GM23248 (cell line): ENCODE measurements around the gene WWOX. TPM values are rescaled to one million over a fixed set of nuclear protein-coding genes. Genes with fewer than 3 reads are reported as not detected.

Experiments
- DNase-seq: peaks from one replicate; pipeline ENCODE4 v3.0.0-alpha.2; 2015
- H2AFZ ChIP-seq: fragments of 200-600 bp; sonication (generic); 2 replicates; pipeline ENCODE4 v1.6.1; 2016; ENCODE audit warnings: antibody characterized with exemption
- H3F3A ChIP-seq: fragments of 200-600 bp; sonication (generic); 2 replicates; pipeline ENCODE4 v1.6.1; 2016; ENCODE audit warnings: mild to moderate bottlenecking, antibody characterized with exemption, mixed run types; ENCODE audit not compliant: insufficient read depth
- H3K27ac ChIP-seq: fragments of 200-600 bp; sonication (generic); 2 replicates; pipeline ENCODE4 v1.5.1; 2016; ENCODE audit warnings: mild to moderate bottlenecking
- H3K27me3 ChIP-seq: fragments of 200-600 bp; sonication (generic); replicated peaks from 2 replicates; pipeline ENCODE4 v1.6.1; 2016; ENCODE audit warnings: mild to moderate bottlenecking; ENCODE audit not compliant: insufficient read depth
- H3K36me3 ChIP-seq: fragments of 200-600 bp; sonication (generic); 2 replicates; pipeline ENCODE4 v1.6.1; 2016; ENCODE audit warnings: low read depth, mild to moderate bottlenecking
- H3K4me1 ChIP-seq: fragments of 200-600 bp; sonication (generic); 2 replicates; pipeline ENCODE4 v1.6.1; 2016; ENCODE audit warnings: mild to moderate bottlenecking; ENCODE audit not compliant: insufficient read depth
- H3K4me2 ChIP-seq: fragments of 200-600 bp; sonication (generic); one replicate; pipeline ENCODE4 v1.6.1; 2016; ENCODE audit warnings: mild to moderate bottlenecking; ENCODE audit not compliant: unreplicated experiment
- H3K4me3 ChIP-seq: fragments of 200-600 bp; sonication (generic); 2 replicates; pipeline ENCODE4 v1.5.1; 2016; ENCODE audit warnings: mild to moderate bottlenecking
- H3K79me2 ChIP-seq: fragments of 200-600 bp; sonication (generic); 2 replicates; pipeline ENCODE4 v1.6.1; 2016; ENCODE audit warnings: mild to moderate bottlenecking; ENCODE audit not compliant: insufficient read depth
- H3K9ac ChIP-seq: fragments of 200-600 bp; sonication (generic); 2 replicates; pipeline ENCODE4 v1.6.1; 2016; ENCODE audit warnings: mild to moderate bottlenecking
- H3K9me2 ChIP-seq: fragments of 200-600 bp; sonication (generic); 2 replicates; pipeline ENCODE4 v1.6.1; 2016; ENCODE audit warnings: mixed run types, mild to moderate bottlenecking, moderate library complexity; ENCODE audit not compliant: insufficient read depth
- H3K9me3 ChIP-seq: fragments of 200-600 bp; sonication (generic); one replicate; pipeline ENCODE4 v1.6.1; 2017; ENCODE audit warnings: low read depth
- H4K20me1 ChIP-seq: fragments of 200-600 bp; sonication (generic); 2 replicates; pipeline ENCODE4 v1.6.0; 2016; ENCODE audit not compliant: insufficient read depth
- EZH2 ChIP-seq: fragments of 200-600 bp; sonication (generic); IDR thresholded peaks from 2 replicates; pipeline ENCODE4 v1.6.1; 2018; ENCODE audit warnings: antibody characterized with exemption, mild to moderate bottlenecking; ENCODE audit not compliant: insufficient read depth, poor library complexity, severe bottlenecking
- EZH2phosphoT487 ChIP-seq: fragments of 200-600 bp; sonication (generic); IDR thresholded peaks from 2 replicates; pipeline ENCODE4 v1.6.1; 2018; ENCODE audit warnings: antibody characterized with exemption, moderate library complexity, mild to moderate bottlenecking, low read depth; ENCODE audit not compliant: insufficient read depth
- WGBS, 2 experiments: methylation state at CpG; one replicate each; pipeline ENCODE4 v1.1.6; 2015 to 2017; ENCODE audit warnings: low lambda C conversion rate in 2 of 2, low coverage in 1 of 2; ENCODE audit errors: missing lambda C conversion rate in 2 of 2; 5-methylcytosine and 5-hydroxymethylcytosine counted together
- in situ Hi-C: fragments of 300-500 bp; cut with MboI; formaldehyde crosslinking; loops from 2 replicates; pipeline ENCODE4 v1.15.0; 2020
- polyA plus RNA-seq: library from polyadenylated mRNA; unstranded; fragments of >200 nt; fragmentation: Nextera tagmentation; extraction: Ambion mirVana; gene quantifications from 2 replicates; pipeline ENCODE4 v1.2.1, GENCODE V29; 2016
- total RNA-seq: library from RNA; depleted of rRNA; stranded (reverse); fragments of >200 nt; shearing (Covaris generic); gene quantifications from 2 replicates; pipeline ENCODE4 v1.2.3, GENCODE V29; 2014

WWOX gene
- total and polyA plus RNA-seq, 2 experiments from 2014 or later = 4.5 to 6.6 TPM

- no peak for DNase-seq
- WGBS, 2 experiments = 39 to 44% methylated on average over 3 of the region's 3 CpGs
- TF ChIP-seq EZH2 (no peak), EZH2phosphoT487 (no peak)
- no peaks in the 10 kb centered on the region for H3K27me3 ChIP-seq
- no peaks in the 10 kb centered on the region for H3F3A ChIP-seq
- no peaks in the 10 kb centered on the region for H3K36me3 ChIP-seq
- no peaks in the 10 kb centered on the region for H3K79me2 ChIP-seq
- H3K4me1 ChIP-seq = no peaks in the 10 kb centered on the region
- no peak overlapping the region for H3K9ac ChIP-seq
- H3K9me3 ChIP-seq = no peaks in the 10 kb centered on the region
- H3K4me2 ChIP-seq = no peak overlapping the region
- in situ Hi-C loops = no loop called here
- H3K27ac ChIP-seq = no peak overlapping the region
- no peak overlapping the region for H3K4me3 ChIP-seq
- no peaks in the 10 kb centered on the region for H3K9me2 ChIP-seq
- H4K20me1 ChIP-seq = no peaks in the 10 kb centered on the region
- no peak overlapping the region for H2AFZ ChIP-seq
Observed at GRCh38 chr16:78592111-78592510, 492.7 kb downstream of the WWOX start.

DNA sequence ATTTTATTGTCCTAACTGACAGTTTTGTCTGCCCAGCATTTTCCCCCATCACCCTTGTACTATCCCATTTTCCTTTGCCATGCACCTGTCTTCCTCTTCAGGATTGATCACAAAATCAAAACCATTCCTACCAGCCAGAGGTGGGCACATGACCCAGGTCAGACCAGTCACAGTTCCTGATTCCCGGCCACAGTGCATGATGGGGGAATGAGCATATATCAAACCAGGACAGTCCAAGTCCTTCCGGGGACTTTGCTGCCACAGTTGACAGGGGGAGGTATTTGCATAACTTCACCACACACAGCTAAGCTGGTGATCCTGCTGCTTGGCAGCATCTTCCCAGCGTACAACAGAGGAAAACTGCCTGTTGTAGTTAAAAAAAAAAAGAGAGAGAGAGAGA, 493.9 kb downstream of the WWOX start:
- no peaks in the 10 kb centered on the region for H4K20me1 ChIP-seq
- TF ChIP-seq EZH2 (no peak), EZH2phosphoT487 (no peak)
- no peaks in the 10 kb centered on the region for H3K36me3 ChIP-seq
- no peaks in the 10 kb centered on the region for H3K79me2 ChIP-seq
- in situ Hi-C loops = no loop called here
- no peak overlapping the region for H3K4me3 ChIP-seq
- 13% methylated on average over 3 of the region's 3 CpGs for WGBS, 2 experiments
- H3K9me3 ChIP-seq = no peaks in the 10 kb centered on the region
- no peaks in the 10 kb centered on the region for H3K9me2 ChIP-seq
- no peak overlapping the region for H3K9ac ChIP-seq
- DNase-seq = no peak
- no peaks in the 10 kb centered on the region for H3K27me3 ChIP-seq
- no peaks in the 10 kb centered on the region for H3K4me1 ChIP-seq
- no peaks in the 10 kb centered on the region for H3F3A ChIP-seq
- H3K27ac ChIP-seq = no peak overlapping the region
- H3K4me2 ChIP-seq = no peak overlapping the region
- H2AFZ ChIP-seq = no peak overlapping the region

- H3K4me2 ChIP-seq = no peak overlapping the region
- no peaks in the 10 kb centered on the region for H3K4me1 ChIP-seq
- H3K27me3 ChIP-seq = no peaks in the 10 kb centered on the region
- no peak overlapping the region for H3K4me3 ChIP-seq
- WGBS, 2 experiments = 42 to 43% methylated on average over 6 to 7 of the region's 7 CpGs
- no peaks in the 10 kb centered on the region for H3F3A ChIP-seq
- DNase-seq = no peak
- H3K9ac ChIP-seq = no peak overlapping the region
- no peaks in the 10 kb centered on the region for H3K9me2 ChIP-seq
- no peak overlapping the region for H2AFZ ChIP-seq
- no peaks in the 10 kb centered on the region for H3K79me2 ChIP-seq
- in situ Hi-C loops = no loop called here
- H3K36me3 ChIP-seq = no peaks in the 10 kb centered on the region
- H3K27ac ChIP-seq = no peak overlapping the region
- no peak for TF ChIP-seq EZH2phosphoT487
- TF ChIP-seq EZH2 = no peak
- no peaks in the 10 kb centered on the region for H3K9me3 ChIP-seq
- no peaks in the 10 kb centered on the region for H4K20me1 ChIP-seq
Observed at GRCh38 chr16:78594191-78594590, 494.7 kb downstream of the WWOX start.

DNA sequence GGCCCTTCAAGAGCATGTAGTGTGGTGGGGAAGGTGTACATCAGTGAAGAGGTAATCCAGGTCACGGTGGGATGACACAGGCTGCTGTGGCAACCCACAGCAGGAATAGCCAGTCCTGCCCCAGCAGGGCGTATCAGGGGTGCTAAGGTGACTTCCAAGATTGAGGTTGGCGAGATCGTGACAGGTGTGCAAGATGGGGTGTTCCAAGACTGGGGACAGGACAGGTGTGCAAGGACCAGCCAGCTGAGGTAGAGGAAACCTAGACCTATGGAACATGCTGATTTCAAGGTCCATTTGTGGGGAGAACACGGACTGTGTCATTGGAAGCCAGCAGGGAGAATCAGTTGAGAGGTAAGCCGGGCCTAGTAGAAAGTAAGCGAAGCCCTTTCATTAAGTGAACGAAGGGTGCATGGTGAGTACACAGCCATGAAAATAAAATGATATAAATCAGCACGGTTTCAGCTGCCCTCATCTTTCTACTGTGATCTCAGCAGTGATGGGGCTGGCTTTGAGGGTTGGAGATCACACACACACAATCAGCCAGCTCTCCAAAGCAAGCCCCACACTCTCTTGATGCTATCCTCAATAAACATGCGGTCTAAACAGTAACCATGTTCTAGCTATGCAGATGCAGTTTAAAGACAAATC, 497.0 kb downstream of the WWOX start:
- Histone ChIP-seq H3K4me3 (no peak overlapping the region), H3K36me3 (no peaks in the 10 kb centered on the region), H3K79me2 (no peaks in the 10 kb centered on the region), H3K9ac (no peak overlapping the region), H3F3A (no peaks in the 10 kb centered on the region), H3K27ac (no peak overlapping the region), H3K9me3 (no peaks in the 10 kb centered on the region), H3K4me2 (no peak overlapping the region), H3K9me2 (no peaks in the 10 kb centered on the region), H4K20me1 (no peaks in the 10 kb centered on the region), H2AFZ (no peak overlapping the region), H3K4me1 (no peaks in the 10 kb centered on the region), H3K27me3 (no peaks in the 10 kb centered on the region)
- WGBS, 2 experiments = 49 to 50% methylated on average over 10 of the region's 10 CpGs
- in situ Hi-C loops = no loop called here
- DNase-seq = no peak
- TF ChIP-seq EZH2 (no peak), EZH2phosphoT487 (no peak)

DNA sequence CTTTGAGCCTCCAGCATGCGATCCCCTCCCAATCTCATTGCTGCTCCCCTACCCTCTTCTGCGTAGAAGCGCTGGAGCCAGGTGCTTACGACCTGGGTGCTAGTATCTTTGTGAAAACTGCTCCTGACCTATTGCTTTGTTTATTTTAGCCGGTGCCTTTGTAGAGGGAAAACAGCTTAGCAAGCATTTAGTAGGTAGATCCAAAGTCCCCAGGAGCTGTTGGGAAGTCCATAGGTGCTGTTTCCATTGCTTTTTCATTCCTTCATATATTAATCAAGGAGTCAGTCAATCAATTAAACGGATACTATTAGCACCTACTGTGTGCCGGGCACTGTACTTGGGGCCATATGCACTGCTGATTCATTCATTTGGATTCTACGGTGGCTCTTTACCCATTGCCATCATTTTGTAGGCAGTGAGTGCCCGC, 497.6 kb downstream of the WWOX start:
- H3K36me3 ChIP-seq = no peaks in the 10 kb centered on the region
- H2AFZ ChIP-seq = no peak overlapping the region
- 74 to 78% methylated on average over 9 of the region's 9 CpGs for WGBS, 2 experiments
- H3K79me2 ChIP-seq = no peaks in the 10 kb centered on the region
- no peak overlapping the region for H3K4me3 ChIP-seq
- H3K27ac ChIP-seq = no peak overlapping the region
- no peaks in the 10 kb centered on the region for H4K20me1 ChIP-seq
- TF ChIP-seq EZH2phosphoT487 (no peak), EZH2 (no peak)
- in situ Hi-C loops = no loop called here
- no peaks in the 10 kb centered on the region for H3K4me1 ChIP-seq
- H3K4me2 ChIP-seq = no peak overlapping the region
- H3K9ac ChIP-seq = no peak overlapping the region
- no peaks in the 10 kb centered on the region for H3K9me2 ChIP-seq
- no peak for DNase-seq
- H3F3A ChIP-seq = no peaks in the 10 kb centered on the region
- no peaks in the 10 kb centered on the region for H3K27me3 ChIP-seq
- no peaks in the 10 kb centered on the region for H3K9me3 ChIP-seq
